Activated CD4-positive, CD25-positive, alpha-beta regulatory T cell treated with anti-CD3 and anti-CD28 coated beads, Interleukin-2, amount 50 U/mL, for 16 hours (primary cell): ENCODE measurements around the gene DMRTA1.
"Not testable (repeated sequence)": the region's sequence is repeated elsewhere in the genome, so short reads cannot be mapped to it uniquely, and the experiment has no call there.

Experiments
- DNase-seq: peaks from one replicate; pipeline ENCODE4 v3.0.0-alpha.2; 2020; ENCODE audit warnings: low read depth, low spot score

The DMRTA1 gene

DNA sequence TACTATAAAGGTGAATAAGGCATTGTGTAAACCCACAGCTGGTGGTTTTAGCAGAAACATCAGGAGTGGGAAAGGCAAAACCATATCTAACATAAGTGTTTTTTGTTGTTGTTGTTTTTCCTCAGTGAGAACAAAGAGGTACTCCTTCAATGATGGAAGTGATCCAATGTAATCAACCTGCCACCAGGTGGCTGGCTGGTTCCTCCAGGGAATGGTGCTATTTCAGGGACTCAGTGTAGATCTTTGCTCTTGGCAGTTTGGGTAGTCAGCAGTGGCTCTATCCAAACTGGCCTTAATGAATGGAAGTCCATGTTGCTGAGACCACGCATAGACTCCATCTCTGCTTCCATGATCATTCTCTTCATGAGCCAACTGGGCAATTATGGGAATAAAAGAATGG, 10.8 kb downstream of the DMRTA1 start:
- DNase-seq, result no peak

DNA sequence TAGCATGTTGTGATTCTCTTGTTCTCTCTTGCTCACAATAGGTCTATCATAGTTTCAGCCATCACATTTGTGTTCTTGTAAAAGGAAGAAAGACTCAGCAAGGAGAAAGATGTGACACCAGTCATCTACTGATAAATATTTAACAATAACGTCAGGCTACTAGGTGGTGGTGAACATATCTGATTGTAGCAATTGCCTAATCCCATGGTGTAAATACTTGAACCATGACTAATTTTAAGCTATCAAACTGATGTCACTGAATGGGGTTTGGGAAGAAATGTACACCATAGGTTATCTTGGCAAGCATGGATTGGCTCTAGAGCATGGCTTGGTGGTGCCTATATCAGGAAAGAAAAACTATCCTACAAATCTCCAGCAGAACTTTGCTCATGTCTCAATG, 16.6 kb downstream of the DMRTA1 start:
- DNase-seq, result no peak

DNA sequence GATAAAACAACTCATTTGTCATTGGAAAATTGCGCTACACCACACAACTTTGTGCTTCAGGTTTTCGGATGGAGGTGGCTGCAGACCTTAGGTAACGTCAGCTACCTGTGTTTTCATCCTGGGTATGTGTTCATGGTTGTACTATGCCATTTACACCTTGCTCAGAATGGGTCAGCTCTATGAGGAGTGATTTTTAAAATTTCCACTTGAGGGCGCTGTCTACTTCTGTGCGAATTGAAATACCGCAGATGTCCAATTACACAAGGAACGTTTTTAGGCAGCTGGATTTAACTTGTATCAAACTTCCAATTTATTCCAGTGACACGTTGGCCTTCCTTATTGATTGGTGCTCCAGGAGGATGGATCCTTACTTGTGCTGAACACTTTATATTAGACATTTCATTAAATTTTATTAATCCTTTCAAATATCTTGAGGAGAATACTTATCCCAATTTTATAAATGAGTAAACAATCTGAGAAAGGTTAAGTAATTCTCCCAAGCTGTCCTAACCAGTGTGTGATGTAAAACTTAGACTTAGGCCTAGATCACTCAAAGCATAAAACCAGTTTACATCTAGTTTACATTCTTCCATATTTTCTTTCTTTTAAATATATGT, 23.4 kb downstream of the DMRTA1 start:
- DNase-seq, result no peak

DNA sequence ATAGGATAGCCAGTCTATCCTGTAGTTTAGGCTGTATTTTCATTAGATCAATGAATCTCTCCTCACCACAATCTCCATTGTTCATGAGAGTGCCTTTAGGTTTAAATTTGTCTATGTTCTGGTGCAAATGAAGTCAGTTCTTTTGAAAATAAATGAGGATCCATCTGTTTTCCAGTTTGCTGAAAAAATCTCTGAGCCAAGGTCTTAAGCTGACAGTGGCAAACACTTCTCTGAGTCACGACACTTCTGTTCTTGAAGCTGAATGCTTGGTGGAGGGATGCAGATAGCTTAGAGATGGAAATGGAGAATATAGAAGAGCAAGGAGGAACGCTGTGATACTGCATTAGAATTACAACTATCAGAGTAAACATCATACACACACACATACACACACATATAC, 34.9 kb downstream of the DMRTA1 start:
- DNase-seq, result no peak

DNA sequence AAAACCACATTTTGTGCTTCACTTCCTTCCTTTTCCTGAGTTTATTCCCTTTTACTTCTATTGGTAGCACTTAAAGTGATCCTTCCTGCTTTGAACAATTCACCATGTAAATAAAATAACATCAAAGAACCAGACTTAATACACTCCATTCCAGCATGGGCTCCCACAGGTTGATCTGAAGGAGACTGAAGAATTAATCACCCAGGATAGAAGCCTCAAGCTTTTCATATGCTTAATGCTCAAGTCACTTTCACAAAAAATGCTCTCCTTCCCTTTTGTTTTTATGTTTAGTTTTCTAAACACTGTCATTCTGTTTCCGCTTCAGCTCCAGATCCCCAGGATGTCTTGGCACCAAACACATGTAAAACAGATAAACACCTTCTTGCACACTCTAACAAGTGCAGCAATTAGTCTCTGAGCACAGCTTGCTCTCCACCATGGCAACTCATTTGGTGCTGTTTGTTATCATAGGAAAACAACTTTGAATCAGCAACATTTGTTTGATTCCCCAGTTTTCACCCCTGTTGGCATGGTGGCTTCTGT, 37.0 kb downstream of the DMRTA1 start:
- no peak for DNase-seq

DNA sequence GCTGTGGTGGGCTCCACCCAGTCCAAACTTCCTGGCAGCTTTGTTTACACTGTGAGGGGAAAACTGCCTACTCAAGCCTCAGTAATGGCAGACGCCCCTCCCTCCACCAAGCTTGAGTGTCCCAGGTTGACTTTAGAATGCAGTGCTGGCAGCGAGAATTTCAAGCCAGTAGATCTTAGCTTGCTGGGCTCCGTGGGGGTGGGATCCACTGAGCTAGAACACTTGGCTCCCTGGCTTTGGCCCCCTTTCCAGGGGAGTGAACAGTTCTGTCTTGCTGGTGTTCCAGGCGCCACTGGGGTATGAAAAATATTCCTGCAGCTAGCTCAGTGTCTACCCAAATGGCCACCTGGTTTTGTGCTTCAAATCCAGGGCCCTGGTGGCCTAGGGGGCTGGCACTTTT, 49.6 kb downstream of the DMRTA1 start:
- not testable (repeated sequence) for DNase-seq
